ENCODE data around the gene EP400.
"Not testable (repeated sequence)": the region's sequence is repeated elsewhere in the genome, so short reads cannot be mapped to it uniquely, and the experiment has no call there.

The EP400 gene

DNA sequence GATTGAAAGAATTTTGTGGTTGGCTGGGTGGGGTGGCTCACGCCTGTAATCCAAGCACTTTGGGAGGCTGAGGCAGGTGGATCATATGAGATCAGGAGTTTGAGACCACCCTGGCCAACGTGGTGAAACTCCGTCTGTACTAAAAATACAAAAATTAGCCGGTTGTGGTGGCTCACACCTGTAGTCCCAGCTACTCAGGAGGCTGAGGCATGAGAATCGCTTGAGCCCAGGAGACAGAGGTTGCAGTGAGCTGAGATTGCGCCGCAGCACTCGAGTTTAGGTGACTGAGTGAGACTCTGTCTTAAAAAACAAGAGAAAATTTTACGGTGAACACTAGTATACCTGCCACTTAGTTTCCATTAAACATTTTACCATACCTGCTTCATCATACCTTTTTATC, 4.1 kb downstream of the EP400 start:
- not testable (repeated sequence) for H3K27me3 Mint-ChIP-seq, H3K4me3 Mint-ChIP-seq, H3K9me3 Mint-ChIP-seq, ATAC-seq
- Mint-ChIP-seq H3K27ac (peak overlapping the region in 1 of 2 donors; percentile 52), H3K4me1 (peaks cover 49% of the 10 kb centered on the region)
- peak in 1 of 2 donors; percentile 4 for DNase-seq

DNA sequence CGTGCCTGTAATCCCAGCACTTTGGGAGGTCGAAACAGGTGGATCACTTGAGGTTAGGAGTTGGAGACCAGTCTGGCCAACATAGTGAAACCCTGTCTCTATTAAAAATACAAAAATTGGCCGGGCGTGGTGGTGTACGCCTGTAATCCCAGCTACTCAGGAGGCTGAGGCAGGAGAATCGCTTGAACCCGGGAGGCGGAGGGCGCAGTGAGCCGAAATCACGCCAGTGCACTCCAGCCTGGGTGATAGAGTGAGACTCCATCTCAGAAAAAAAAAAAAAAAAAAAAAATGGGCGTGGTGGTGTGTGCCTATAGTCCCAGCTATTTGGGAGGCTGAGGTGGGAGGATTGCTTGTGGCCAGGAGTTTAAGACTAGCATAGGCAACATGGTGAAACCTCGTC, 4.7 kb downstream of the EP400 start:
- not testable (repeated sequence) for H3K9me3 Mint-ChIP-seq, ATAC-seq, H3K27me3 Mint-ChIP-seq, H3K4me3 Mint-ChIP-seq, DNase-seq
- H3K27ac Mint-ChIP-seq = peak overlapping the region in 1 of 2 donors; percentile 33
- H3K4me1 Mint-ChIP-seq = peaks cover 52% of the 10 kb centered on the region

DNA sequence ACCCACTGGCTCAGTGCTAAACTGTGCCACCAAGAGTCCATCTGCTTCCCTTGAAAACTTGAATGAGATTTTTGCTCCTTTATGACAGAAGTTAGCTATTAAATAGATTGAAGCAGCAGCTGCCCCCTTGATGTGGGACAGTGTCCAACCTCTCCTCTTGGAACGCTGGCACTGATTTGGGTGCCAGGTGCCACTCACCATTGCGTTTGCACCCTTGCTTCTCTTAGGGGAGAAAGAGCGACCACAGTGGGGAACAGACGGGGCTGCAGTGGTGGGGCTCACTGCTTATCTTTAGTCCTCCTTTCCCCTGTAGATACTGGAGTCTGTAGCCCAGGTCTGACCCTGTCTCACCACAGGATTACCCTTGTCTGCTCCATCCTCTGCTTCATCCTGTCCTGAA, 9.4 kb downstream of the EP400 start:
- Mint-ChIP-seq H3K27ac (peak overlapping the region in 1 of 2 donors; percentile 16), H3K27me3 (no peaks in the 10 kb centered on the region), H3K9me3 (no peaks in the 10 kb centered on the region), H3K4me1 (peaks cover 66% of the 10 kb centered on the region), H3K4me3 (no peak overlapping the region)
- ATAC-seq (no peak), DNase-seq (no peak)

DNA sequence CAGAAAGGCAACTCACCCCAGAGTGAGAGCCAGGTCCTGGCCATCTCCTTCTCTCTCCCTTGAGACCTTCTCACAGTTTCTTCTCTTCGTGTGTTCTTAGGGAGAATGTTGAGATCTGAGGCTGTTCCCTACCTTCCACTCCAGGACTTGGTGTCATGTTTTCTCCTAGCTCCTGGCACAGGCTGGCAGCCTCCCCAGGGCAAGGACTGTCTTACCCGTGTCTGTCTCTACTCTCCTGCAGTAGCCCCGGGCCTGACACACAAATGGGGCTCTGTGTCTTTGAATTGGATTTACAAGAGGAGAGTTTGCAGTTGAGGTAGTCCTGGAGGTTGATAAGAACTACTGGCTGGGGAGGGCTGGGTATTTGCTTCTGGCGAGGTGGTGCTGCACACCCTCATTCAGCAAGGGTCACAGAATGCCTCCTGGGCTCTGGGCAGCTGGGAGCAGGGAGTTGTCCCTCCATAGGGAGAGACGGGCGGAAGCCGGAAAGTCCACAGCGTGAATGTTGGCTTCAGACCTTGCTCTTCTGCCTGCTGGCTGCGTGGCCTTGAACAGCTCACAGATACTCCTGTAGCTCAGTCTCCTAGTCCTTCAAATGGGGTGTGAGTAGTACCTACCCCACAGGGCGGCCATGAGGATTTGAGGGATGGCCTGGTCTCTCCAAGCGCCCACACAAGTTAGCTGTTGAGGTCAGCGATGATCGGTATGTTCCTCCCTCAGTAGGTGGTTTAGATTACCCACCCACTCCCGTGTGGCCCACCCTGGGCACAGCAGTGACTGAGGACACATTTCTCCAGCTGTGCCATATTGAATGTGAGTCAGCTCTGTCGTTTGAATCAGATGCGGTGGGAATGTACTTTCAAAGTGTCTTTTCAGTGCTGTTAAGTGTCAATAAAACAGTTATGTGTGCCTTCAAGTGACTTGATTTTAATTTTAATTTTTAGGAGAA, 10.2 kb downstream of the EP400 start:
- Mint-ChIP-seq H3K4me3 (no peak overlapping the region), H3K9me3 (no peaks in the 10 kb centered on the region), H3K4me1 (peaks cover 69% of the 10 kb centered on the region), H3K27me3 (no peaks in the 10 kb centered on the region), H3K27ac (peak overlapping the region in 1 of 2 donors; percentile 54)
- DNase-seq (no peak), ATAC-seq (no peak)

- DNase-seq, H3K4me3 Mint-ChIP-seq, H3K9me3 Mint-ChIP-seq, H3K27me3 Mint-ChIP-seq: not testable (repeated sequence)
- Mint-ChIP-seq H3K27ac (peak overlapping the region in 1 of 2 donors; percentile 19), H3K4me1 (peaks cover 69% of the 10 kb centered on the region)
- peak; percentile 40 for ATAC-seq
Observed at GRCh38 chr12:131960590-131961325, 11.0 kb downstream of the EP400 start.

DNA sequence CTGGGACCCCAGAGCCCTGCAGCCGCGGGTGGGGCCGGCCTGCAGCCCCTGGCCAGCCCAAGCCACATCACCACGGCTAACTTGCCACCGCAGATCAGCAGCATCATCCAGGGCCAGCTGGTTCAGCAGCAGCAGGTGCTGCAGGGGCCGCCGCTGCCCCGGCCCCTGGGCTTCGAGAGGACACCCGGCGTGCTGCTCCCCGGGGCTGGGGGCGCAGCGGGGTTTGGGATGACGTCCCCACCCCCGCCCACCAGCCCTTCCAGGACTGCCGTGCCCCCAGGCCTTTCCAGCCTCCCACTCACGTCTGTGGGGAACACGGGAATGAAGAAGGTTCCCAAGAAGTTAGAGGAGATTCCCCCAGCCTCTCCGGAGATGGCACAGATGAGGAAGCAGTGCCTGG, 11.6 kb downstream of the EP400 start:
- ATAC-seq = peak; percentile 46
- H3K4me3 Mint-ChIP-seq, H3K27me3 Mint-ChIP-seq, DNase-seq, H3K9me3 Mint-ChIP-seq, H3K27ac Mint-ChIP-seq: not testable (repeated sequence)
- peaks cover 63% of the 10 kb centered on the region for H3K4me1 Mint-ChIP-seq

DNA sequence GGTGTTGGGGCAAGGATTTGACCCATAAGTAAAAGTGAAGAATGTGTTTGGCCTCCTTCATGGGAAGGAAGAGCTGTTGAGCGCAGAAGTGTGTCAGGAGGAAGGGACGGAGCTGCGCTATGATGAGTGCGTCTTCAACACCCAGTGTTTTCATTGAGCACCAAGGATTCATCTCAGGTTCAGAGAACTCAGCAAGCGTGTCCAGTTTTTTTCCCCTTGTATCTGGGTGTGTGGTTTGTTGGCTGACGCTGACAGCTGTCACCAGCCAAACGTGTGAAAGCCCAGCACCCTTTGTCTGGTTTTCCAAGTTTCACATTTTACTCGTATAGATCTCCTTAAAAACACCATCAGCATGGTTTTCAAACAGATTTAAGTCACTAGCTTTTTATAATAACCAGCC, 12.3 kb downstream of the EP400 start:
- H3K27me3 Mint-ChIP-seq = no peaks in the 10 kb centered on the region
- no peaks in the 10 kb centered on the region for H3K9me3 Mint-ChIP-seq
- DNase-seq (no peak), ATAC-seq (no peak)
- no peak overlapping the region for H3K4me3 Mint-ChIP-seq
- peak overlapping the region; percentile 0 to 85 for H3K27ac Mint-ChIP-seq
- peaks cover 56% of the 10 kb centered on the region for H3K4me1 Mint-ChIP-seq

GRCh38 chr12:131963381-131963780, 13.6 kb downstream of the EP400 start:
- ATAC-seq = no peak
- H3K4me3 Mint-ChIP-seq = no peak overlapping the region
- H3K4me1 Mint-ChIP-seq = peaks cover 56% of the 10 kb centered on the region
- H3K9me3 Mint-ChIP-seq = no peaks in the 10 kb centered on the region
- H3K27ac Mint-ChIP-seq = no peak overlapping the region
- H3K27me3 Mint-ChIP-seq = no peaks in the 10 kb centered on the region
- DNase-seq = no peak

DNA sequence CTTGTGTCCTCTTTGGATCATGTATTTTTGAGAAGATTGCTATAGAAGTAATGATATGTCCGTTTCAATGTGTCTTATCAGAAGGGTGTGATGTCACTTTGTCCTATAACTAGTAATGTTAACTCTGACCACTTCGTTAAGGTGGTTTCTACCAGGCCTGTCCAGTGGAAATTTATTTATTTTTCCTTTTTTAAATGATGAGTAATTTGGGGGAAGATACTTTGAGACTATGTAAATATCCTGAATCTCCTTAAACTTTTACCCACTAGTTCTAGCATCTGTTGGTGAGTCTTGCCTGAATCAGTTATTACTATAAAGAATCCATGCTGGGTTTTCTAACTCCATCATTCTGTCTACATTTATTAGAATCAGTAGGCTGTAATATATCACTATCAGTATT, 15.3 kb downstream of the EP400 start:
- Mint-ChIP-seq H3K4me1 (peaks cover 52% of the 10 kb centered on the region), H3K4me3 (no peak overlapping the region), H3K27me3 (no peaks in the 10 kb centered on the region), H3K9me3 (no peaks in the 10 kb centered on the region), H3K27ac (no peak overlapping the region)
- ATAC-seq (no peak), DNase-seq (no peak)

GRCh38 chr12:131971226-131971625, 21.5 kb downstream of the EP400 start:
- no peaks in the 10 kb centered on the region for H3K9me3 Mint-ChIP-seq
- H3K27me3 Mint-ChIP-seq = no peaks in the 10 kb centered on the region
- no peak overlapping the region for H3K4me3 Mint-ChIP-seq
- DNase-seq (no peak), ATAC-seq (no peak)
- H3K4me1 Mint-ChIP-seq = peaks cover 34% of the 10 kb centered on the region
- H3K27ac Mint-ChIP-seq = no peak overlapping the region

DNA sequence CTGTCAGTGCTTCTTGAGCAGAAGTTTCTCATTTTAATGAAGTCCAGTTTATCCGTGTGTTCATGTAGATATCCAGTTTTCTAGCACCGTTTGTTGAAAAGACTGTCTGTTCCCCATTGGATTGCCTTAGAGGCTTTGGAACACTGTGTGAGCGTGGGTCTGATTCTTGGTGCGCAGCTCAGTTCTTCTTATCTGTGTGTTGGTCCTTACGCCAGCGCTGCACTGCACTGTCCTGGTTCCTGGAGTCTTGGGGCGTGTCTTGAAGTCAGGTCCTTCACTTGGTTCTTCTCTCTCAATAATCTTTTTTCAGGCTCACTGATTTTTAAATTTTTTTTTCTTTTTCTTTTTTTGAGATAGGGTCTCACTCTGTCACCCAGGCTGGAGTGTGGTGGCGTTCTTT, 25.5 kb downstream of the EP400 start:
- H3K4me1 Mint-ChIP-seq = peaks cover 23% of the 10 kb centered on the region

GRCh38 chr12:131979606-131980005, 29.9 kb downstream of the EP400 start:
- Mint-ChIP-seq H3K9me3 (no peaks in the 10 kb centered on the region), H3K4me1 (peaks cover 10% of the 10 kb centered on the region)
- ATAC-seq = no peak

More for the DNA sequence above, 25.5 kb downstream of the EP400 start:
- no peak overlapping the region for H3K4me3 Mint-ChIP-seq
- ATAC-seq = no peak
- H3K27ac Mint-ChIP-seq = no peak overlapping the region
- no peaks in the 10 kb centered on the region for H3K9me3 Mint-ChIP-seq
- no peak for DNase-seq
- no peaks in the 10 kb centered on the region for H3K27me3 Mint-ChIP-seq

DNA sequence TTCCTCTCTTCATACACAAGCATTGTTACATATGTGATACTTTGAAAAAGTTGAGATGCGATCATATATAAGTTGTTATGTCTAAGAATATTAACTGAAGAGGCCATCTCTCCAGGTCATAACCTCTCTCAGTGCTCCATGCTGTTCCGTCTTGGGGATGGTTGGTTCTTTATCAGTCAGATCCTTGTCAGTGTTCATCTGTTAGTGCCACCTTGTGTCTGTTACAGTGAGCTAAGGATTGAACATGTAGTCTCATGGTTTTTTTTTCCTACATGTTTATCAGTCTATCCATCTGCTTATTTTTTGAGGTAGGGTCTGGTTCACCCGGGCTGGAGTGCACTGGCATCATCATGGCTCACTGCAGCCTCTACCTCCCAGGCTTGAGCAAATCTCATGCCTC, 30.5 kb downstream of the EP400 start:
- Mint-ChIP-seq H3K27ac (peak overlapping the region in 1 of 2 donors; percentile 49), H3K9me3 (no peaks in the 10 kb centered on the region), H3K27me3 (no peaks in the 10 kb centered on the region), H3K4me1 (peaks cover 10% of the 10 kb centered on the region), H3K4me3 (no peak overlapping the region)
- DNase-seq (no peak), ATAC-seq (no peak)

More at GRCh38 chr12:131979606-131980005, 29.9 kb downstream of the EP400 start:
- no peak overlapping the region for H3K27ac Mint-ChIP-seq
- no peak for DNase-seq
- no peak overlapping the region for H3K4me3 Mint-ChIP-seq
- no peaks in the 10 kb centered on the region for H3K27me3 Mint-ChIP-seq

GRCh38 chr12:131981388-131981787, 31.6 kb downstream of the EP400 start:
- Mint-ChIP-seq H3K4me3 (no peak overlapping the region), H3K4me1 (peaks cover 10% of the 10 kb centered on the region), H3K27ac (no peak overlapping the region), H3K27me3 (no peaks in the 10 kb centered on the region), H3K9me3 (no peaks in the 10 kb centered on the region)
- ATAC-seq (no peak), DNase-seq (no peak)

GRCh38 chr12:131982041-131982440, 32.3 kb downstream of the EP400 start:
- no peaks in the 10 kb centered on the region for H3K9me3 Mint-ChIP-seq
- H3K4me3 Mint-ChIP-seq = no peak overlapping the region
- peaks cover 10% of the 10 kb centered on the region for H3K4me1 Mint-ChIP-seq
- H3K27me3 Mint-ChIP-seq = no peaks in the 10 kb centered on the region
- no peak for DNase-seq
- no peak for ATAC-seq
- H3K27ac Mint-ChIP-seq = no peak overlapping the region

GRCh38 chr12:131983026-131983425, 33.3 kb downstream of the EP400 start:
- no peak overlapping the region for H3K27ac Mint-ChIP-seq
- H3K9me3 Mint-ChIP-seq = no peaks in the 10 kb centered on the region
- H3K4me1 Mint-ChIP-seq = peaks cover 4% of the 10 kb centered on the region
- H3K27me3 Mint-ChIP-seq = no peaks in the 10 kb centered on the region
- DNase-seq = no peak
- no peak for ATAC-seq
- no peak overlapping the region for H3K4me3 Mint-ChIP-seq
